GM19397 (cell line): ENCODE measurements around the gene SLC23A3.
A peak's percentile ranks its signal among the peaks of the same experiment; 100 is the strongest.

ENCODE experiments used
- ATAC-seq: cut with Tn5 transposase; IDR thresholded peaks from one replicate; pipeline ENCODE4 v1.9.1; 2021; ENCODE audit warnings: mild to moderate bottlenecking, moderate library complexity; ENCODE audit not compliant: unreplicated experiment

Gene SLC23A3

GRCh38 chr2:219169930-219170654 lies at the start of gene SLC23A3:
Gene SLC23A3, minus strand, starts transcription at chr2:219170029. Its CDS starts 45 bp downstream, at chr2:219169984.
- ATAC-seq = no peak

- ATAC-seq = peak; percentile 77
Measured at GRCh38 chr2:219218732-219219701, 49.2 kb upstream of the SLC23A3 start, which contains the start of gene ABCB6. Gene ABCB6, minus strand, starts transcription at chr2:219218958. Its CDS starts 285 bp downstream, at chr2:219218673.

GRCh38 chr2:219218217-219218731 lies 48.4 kb upstream of the SLC23A3 start:
- ATAC-seq = peak; percentile 24

GRCh38 chr2:219216535-219216915 lies 46.7 kb upstream of the SLC23A3 start:
- ATAC-seq = no peak

- ATAC-seq = no peak
Measured at GRCh38 chr2:219215871-219216534, 46.2 kb upstream of the SLC23A3 start.

- ATAC-seq = no peak
Measured at GRCh38 chr2:219214786-219215185, 45.0 kb upstream of the SLC23A3 start.

- ATAC-seq = no peak
Measured at GRCh38 chr2:219214141-219214540, 44.3 kb upstream of the SLC23A3 start.

- no peak for ATAC-seq
Measured at GRCh38 chr2:219213486-219214071, 43.8 kb upstream of the SLC23A3 start.

- no peak for ATAC-seq
Measured at GRCh38 chr2:219213026-219213415, 43.2 kb upstream of the SLC23A3 start.

GRCh38 chr2:219210886-219211362 lies 41.1 kb upstream of the SLC23A3 start:
- no peak for ATAC-seq

GRCh38 chr2:219210196-219210885 lies 40.5 kb upstream of the SLC23A3 start:
- no peak for ATAC-seq

GRCh38 chr2:219209236-219210195 lies 39.7 kb upstream of the SLC23A3 start:
- no peak for ATAC-seq

- no peak for ATAC-seq
Measured at GRCh38 chr2:219207884-219208740, 38.3 kb upstream of the SLC23A3 start.

- no peak for ATAC-seq
Measured at GRCh38 chr2:219207134-219207883, 37.5 kb upstream of the SLC23A3 start.

- peak; percentile 96 for ATAC-seq
Measured at GRCh38 chr2:219206328-219207133, 36.7 kb upstream of the SLC23A3 start, which contains the start of gene ZFAND2B. Gene ZFAND2B, plus strand, starts transcription at chr2:219206782. Its CDS starts 206 bp downstream, at chr2:219206988.

GRCh38 chr2:219205981-219206327 lies 36.1 kb upstream of the SLC23A3 start:
- no peak for ATAC-seq
